ENCODE data around the gene CTNND2. TPM values are rescaled to one million over a fixed set of nuclear protein-coding genes. Genes with fewer than 3 reads are reported as not detected.

The CTNND2 gene
- total RNA-seq, 1 experiment from 2014 or later, result not detected

DNA sequence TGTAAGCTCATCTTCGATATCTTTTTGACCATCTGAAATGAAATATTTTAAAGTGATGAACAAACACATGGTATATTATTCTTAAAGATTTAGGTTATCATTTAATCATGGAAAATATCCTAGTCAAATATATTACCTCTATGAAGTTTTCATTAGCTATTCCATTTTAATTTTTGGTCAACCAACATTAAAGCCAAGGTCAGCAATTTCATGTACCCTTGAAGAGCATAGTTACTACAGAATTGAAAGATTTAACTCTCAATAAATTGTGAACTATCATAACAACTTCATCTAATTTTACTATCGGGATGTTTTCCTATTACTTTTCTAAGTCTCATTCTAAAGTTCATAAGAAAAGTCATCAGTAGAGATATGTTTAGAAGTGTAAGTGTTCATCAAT, 492.6 kb downstream of the CTNND2 start:
- no peak overlapping the region for H3K27ac ChIP-seq (ENCODE audit: low read depth, low read length, poor library complexity, severe bottlenecking)
- ChIA-PET POLR2A (ENCODE audit: low non-redundant PET) (no interaction called here), CTCF (no interaction called here)
- H3K27me3 ChIP-seq (replicated peaks; ENCODE audit: insufficient read depth, low read depth, low read length, poor library complexity), result peaks cover 4% of the 10 kb centered on the region
- BruUV-seq (replicated peaks), result no TSS peak
- no peaks in the 10 kb centered on the region for H3K4me1 ChIP-seq (ENCODE audit: insufficient read depth, low read length, poor library complexity, severe bottlenecking)
- H3K4me3 ChIP-seq (ENCODE audit: low read depth, low read length, poor library complexity, severe bottlenecking), result no peak overlapping the region
- no peaks in the 10 kb centered on the region for H3K36me3 ChIP-seq (ENCODE audit: insufficient read depth, low read length, poor library complexity, severe bottlenecking)
- no peak for DNase-seq (ENCODE audit: low spot score)
- no peak for TF ChIP-seq EZH2 (IDR thresholded peaks at IDR 0.05; ENCODE audit: borderline replicate concordance, low read depth, low read length, poor library complexity, severe bottlenecking)
- TF ChIP-seq, protein P1, sequence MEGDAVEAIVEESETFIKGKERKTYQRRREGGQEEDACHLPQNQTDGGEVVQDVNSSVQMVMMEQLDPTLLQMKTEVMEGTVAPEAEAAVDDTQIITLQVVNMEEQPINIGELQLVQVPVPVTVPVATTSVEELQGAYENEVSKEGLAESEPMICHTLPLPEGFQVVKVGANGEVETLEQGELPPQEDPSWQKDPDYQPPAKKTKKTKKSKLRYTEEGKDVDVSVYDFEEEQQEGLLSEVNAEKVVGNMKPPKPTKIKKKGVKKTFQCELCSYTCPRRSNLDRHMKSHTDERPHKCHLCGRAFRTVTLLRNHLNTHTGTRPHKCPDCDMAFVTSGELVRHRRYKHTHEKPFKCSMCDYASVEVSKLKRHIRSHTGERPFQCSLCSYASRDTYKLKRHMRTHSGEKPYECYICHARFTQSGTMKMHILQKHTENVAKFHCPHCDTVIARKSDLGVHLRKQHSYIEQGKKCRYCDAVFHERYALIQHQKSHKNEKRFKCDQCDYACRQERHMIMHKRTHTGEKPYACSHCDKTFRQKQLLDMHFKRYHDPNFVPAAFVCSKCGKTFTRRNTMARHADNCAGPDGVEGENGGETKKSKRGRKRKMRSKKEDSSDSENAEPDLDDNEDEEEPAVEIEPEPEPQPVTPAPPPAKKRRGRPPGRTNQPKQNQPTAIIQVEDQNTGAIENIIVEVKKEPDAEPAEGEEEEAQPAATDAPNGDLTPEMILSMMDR (conservative IDR thresholded peaks at IDR 0.05; ENCODE audit: low read depth, low read length), result no peak
- intact Hi-C loops (cut with micrococcal nuclease; ENCODE audit: unreplicated experiment), result no loop called here
- H3K9me3 ChIP-seq (ENCODE audit: low read depth, low read length, poor library complexity, severe bottlenecking), result no peaks in the 10 kb centered on the region

DNA sequence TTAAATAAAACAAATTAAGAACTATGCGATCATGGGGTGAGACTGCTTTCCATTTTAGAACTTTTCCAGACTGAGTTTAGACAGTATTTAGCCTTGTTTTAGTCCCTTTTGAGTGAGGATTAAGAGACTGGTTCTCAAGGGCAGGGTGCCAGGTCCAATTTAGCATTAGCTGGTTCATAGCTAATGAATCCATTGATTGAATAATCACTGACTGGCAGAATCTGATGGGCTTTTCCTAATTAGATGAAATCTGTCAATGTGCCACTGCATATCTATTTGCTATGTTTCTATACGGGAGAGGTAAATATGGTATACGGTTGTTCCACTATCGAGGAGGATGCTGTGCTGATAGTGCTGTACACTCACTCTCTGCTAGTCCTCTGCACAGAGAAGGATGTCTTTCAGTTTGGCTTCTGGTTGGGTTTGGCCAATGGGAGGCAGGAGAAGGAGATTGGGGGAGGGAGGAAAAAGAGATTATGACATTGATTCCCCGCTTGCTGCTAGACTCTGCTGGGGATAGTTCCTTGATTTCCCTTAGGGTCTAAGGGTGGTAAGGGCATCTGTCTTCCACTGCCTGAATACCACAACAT, 496.6 kb downstream of the CTNND2 start:
- no peak for TF ChIP-seq EZH2 (IDR thresholded peaks at IDR 0.05; ENCODE audit: borderline replicate concordance, low read depth, low read length, poor library complexity, severe bottlenecking)
- TF ChIP-seq, protein P1 (conservative IDR thresholded peaks at IDR 0.05; ENCODE audit: low read depth, low read length), result no peak
- BruUV-seq (replicated peaks), result no TSS peak
- H3K9me3 ChIP-seq (ENCODE audit: low read depth, low read length, poor library complexity, severe bottlenecking), result no peaks in the 10 kb centered on the region
- H3K4me1 ChIP-seq (ENCODE audit: insufficient read depth, low read length, poor library complexity, severe bottlenecking), result no peaks in the 10 kb centered on the region
- H3K27ac ChIP-seq (ENCODE audit: low read depth, low read length, poor library complexity, severe bottlenecking), result no peak overlapping the region
- no peak overlapping the region for H3K4me3 ChIP-seq (ENCODE audit: low read depth, low read length, poor library complexity, severe bottlenecking)
- H3K27me3 ChIP-seq (replicated peaks; ENCODE audit: insufficient read depth, low read depth, low read length, poor library complexity), result peaks cover 4% of the 10 kb centered on the region
- H3K36me3 ChIP-seq (ENCODE audit: insufficient read depth, low read length, poor library complexity, severe bottlenecking), result no peaks in the 10 kb centered on the region
- intact Hi-C loops (cut with micrococcal nuclease; ENCODE audit: unreplicated experiment), result no loop called here
- DNase-seq (ENCODE audit: low spot score), result no peak
- ChIA-PET POLR2A (ENCODE audit: low non-redundant PET) (no interaction called here), CTCF (no interaction called here)

DNA sequence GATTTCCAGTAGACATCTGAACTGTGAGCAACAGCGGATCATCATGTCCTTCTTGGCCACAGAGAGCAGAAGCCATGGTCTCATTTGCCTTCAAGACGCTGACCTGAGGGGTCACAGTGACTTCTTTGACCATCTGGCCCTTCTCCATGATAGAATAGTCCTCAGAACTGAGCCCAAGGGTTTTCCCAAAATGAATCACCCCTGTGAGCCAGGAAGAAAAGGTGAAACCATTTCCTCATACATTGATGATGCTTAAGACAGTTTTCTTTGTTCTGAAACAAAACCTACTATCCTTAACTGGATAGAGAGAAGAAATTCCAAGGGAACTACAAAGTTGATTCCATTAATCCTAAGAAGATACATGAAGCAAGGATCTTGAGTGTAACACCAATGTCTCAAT, 503.9 kb downstream of the CTNND2 start:
- H3K4me1 ChIP-seq (ENCODE audit: insufficient read depth, low read length, poor library complexity, severe bottlenecking), result no peaks in the 10 kb centered on the region
- H3K36me3 ChIP-seq (ENCODE audit: insufficient read depth, low read length, poor library complexity, severe bottlenecking), result no peaks in the 10 kb centered on the region
- no peaks in the 10 kb centered on the region for H3K9me3 ChIP-seq (ENCODE audit: low read depth, low read length, poor library complexity, severe bottlenecking)
- TF ChIP-seq EZH2 (IDR thresholded peaks at IDR 0.05; ENCODE audit: borderline replicate concordance, low read depth, low read length, poor library complexity, severe bottlenecking), result no peak
- TF ChIP-seq, protein P1 (conservative IDR thresholded peaks at IDR 0.05; ENCODE audit: low read depth, low read length), result no peak
- no peak overlapping the region for H3K27ac ChIP-seq (ENCODE audit: low read depth, low read length, poor library complexity, severe bottlenecking)
- POLR2A ChIA-PET (ENCODE audit: low non-redundant PET), result no interaction called here
- no TSS peak for BruUV-seq (replicated peaks)
- intact Hi-C loops (cut with micrococcal nuclease; ENCODE audit: unreplicated experiment), result no loop called here
- H3K27me3 ChIP-seq (replicated peaks; ENCODE audit: insufficient read depth, low read depth, low read length, poor library complexity), result no peaks in the 10 kb centered on the region
- H3K4me3 ChIP-seq (ENCODE audit: low read depth, low read length, poor library complexity, severe bottlenecking), result no peak overlapping the region
- CTCF ChIA-PET, result no interaction called here
- DNase-seq (ENCODE audit: low spot score), result no peak

Data from A673 (cell line).